Activated T-helper 9 cell treated with anti-CD3 and anti-CD28 coated beads, Interleukin-2, amount 50 U/mL, for 16 hours (primary cell): Measurements from ENCODE around the gene GPC6.
"Not testable (repeated sequence)": the region's sequence is repeated elsewhere in the genome, so short reads cannot be mapped to it uniquely, and the experiment has no call there.

Experiments
- DNase-seq: peaks from one replicate; pipeline ENCODE4 v3.0.0-alpha.2; 2020; ENCODE audit warnings: low read depth

Gene GPC6

GRCh38 chr13:94328381-94329041, 1101.9 kb downstream of the GPC6 start:
- no peak for DNase-seq

- no peak for DNase-seq
Measured at GRCh38 chr13:94329277-94329676, 1102.7 kb downstream of the GPC6 start.

GRCh38 chr13:94329754-94330551, 1103.3 kb downstream of the GPC6 start:
- no peak for DNase-seq

- no peak for DNase-seq
Measured at GRCh38 chr13:94330552-94331071, 1104.0 kb downstream of the GPC6 start.

- DNase-seq, result no peak
Measured at GRCh38 chr13:94331281-94331680, 1104.7 kb downstream of the GPC6 start.

GRCh38 chr13:94332359-94333096, 1105.9 kb downstream of the GPC6 start:
- DNase-seq, result no peak

- DNase-seq, result no peak
Measured at GRCh38 chr13:94333131-94333820, 1106.7 kb downstream of the GPC6 start.

- no peak for DNase-seq
Measured at GRCh38 chr13:94335761-94336526, 1109.3 kb downstream of the GPC6 start.

- DNase-seq, result no peak
Measured at GRCh38 chr13:94339116-94339687, 1112.6 kb downstream of the GPC6 start.

GRCh38 chr13:94342436-94343242, 1116.0 kb downstream of the GPC6 start:
- no peak for DNase-seq

- no peak for DNase-seq
Measured at GRCh38 chr13:94343243-94343585, 1116.6 kb downstream of the GPC6 start.

GRCh38 chr13:94343687-94344086, 1117.1 kb downstream of the GPC6 start:
- not testable (repeated sequence) for DNase-seq

GRCh38 chr13:94344126-94344818, 1117.7 kb downstream of the GPC6 start:
- DNase-seq, result no peak

- DNase-seq, result no peak
Measured at GRCh38 chr13:94345374-94346195, 1119.0 kb downstream of the GPC6 start.

GRCh38 chr13:94346261-94347019, 1119.8 kb downstream of the GPC6 start:
- no peak for DNase-seq

- DNase-seq, result no peak
Measured at GRCh38 chr13:94351292-94351990, 1124.8 kb downstream of the GPC6 start.

GRCh38 chr13:94352057-94352456, 1125.5 kb downstream of the GPC6 start:
- DNase-seq, result no peak
